ENCODE measurements around the gene GNAO1.

- no peak for TF ChIP-seq MXD1 (CRISPR knock-in tag; IDR thresholded peaks at IDR 0.05; ENCODE audit: borderline replicate concordance, poor library complexity, severe bottlenecking)
- no peak for TF ChIP-seq CTCF (IDR thresholded peaks at IDR 0.05 in 2 of 3, conservative IDR thresholded peaks at IDR 0.05 in 1 of 3; ENCODE audit: insufficient read depth in 2 of 3, low read depth in 1 of 3, low read length in 3 of 3)
- TF ChIP-seq STAG1 (CRISPR knock-in tag; IDR thresholded peaks at IDR 0.05; ENCODE audit: borderline replicate concordance): no peak
These were observed 162.0 kb downstream of the GNAO1 start for GRCh38 chr16:56353054-56353921.
